HCT116 (cell line): ENCODE measurements around the gene OR5K2.

Experiments used
- EZH2 ChIP-seq: fragments of 200-600 bp; sonication (generic); IDR thresholded peaks from 2 replicates; pipeline ENCODE4 v1.6.1; 2017; ENCODE audit warnings: antibody characterized with exemption, mixed run types
- JUND ChIP-seq: IDR thresholded peaks from 2 replicates; pipeline ENCODE4 v1.6.1; 2012
- POLR2A ChIP-seq: IDR thresholded peaks from 2 replicates; pipeline ENCODE4 v1.7.0; 2011; ENCODE audit warnings: borderline replicate concordance; ENCODE audit not compliant: insufficient read depth, insufficient read length; ENCODE audit errors: extremely low read depth
- POLR2AphosphoS5 ChIP-seq: IDR thresholded peaks from 2 replicates; pipeline ENCODE4 v1.6.1; 2011; ENCODE audit warnings: mild to moderate bottlenecking, low read depth, low read length, moderate library complexity
- ZFX ChIP-seq: fragments of 450-650 bp; IDR thresholded peaks from 2 replicates; pipeline ENCODE4 v1.6.1; 2017
- TF ChIP-seq, protein P1 (sequence below), 3 experiments: fragments of 200-600 bp in 1 of 3; sonication (generic) in 1 of 3; IDR thresholded peaks in 2 of 3; conservative IDR thresholded peaks in 1 of 3; 2 replicates each; pipeline ENCODE4 v1.5.1; 2012 to 2017; ENCODE audit warnings: low read depth in 2 of 3, low read length in 2 of 3, antibody characterized with exemption in 1 of 3, borderline replicate concordance in 1 of 3, control low read depth in 1 of 3, mild to moderate bottlenecking in 1 of 3, mixed read lengths in 1 of 3, mixed run types in 1 of 3, moderate library complexity in 1 of 3; ENCODE audit not compliant: insufficient read depth in 1 of 3
- TF ChIP-seq, protein P2 (sequence below): IDR thresholded peaks from 2 replicates; pipeline ENCODE4 v1.6.1; 2011; ENCODE audit warnings: mild to moderate bottlenecking, low read length, moderate library complexity; ENCODE audit not compliant: insufficient replicate concordance; ENCODE audit errors: extremely low read depth
- TF ChIP-seq, protein P3 (sequence below): IDR thresholded peaks from 2 replicates; pipeline ENCODE4 v1.6.1; 2012
- TF ChIP-seq, protein P4 (sequence below): IDR thresholded peaks from 2 replicates; pipeline ENCODE4 v1.6.1; 2012; ENCODE audit warnings: low read depth

DNA sequence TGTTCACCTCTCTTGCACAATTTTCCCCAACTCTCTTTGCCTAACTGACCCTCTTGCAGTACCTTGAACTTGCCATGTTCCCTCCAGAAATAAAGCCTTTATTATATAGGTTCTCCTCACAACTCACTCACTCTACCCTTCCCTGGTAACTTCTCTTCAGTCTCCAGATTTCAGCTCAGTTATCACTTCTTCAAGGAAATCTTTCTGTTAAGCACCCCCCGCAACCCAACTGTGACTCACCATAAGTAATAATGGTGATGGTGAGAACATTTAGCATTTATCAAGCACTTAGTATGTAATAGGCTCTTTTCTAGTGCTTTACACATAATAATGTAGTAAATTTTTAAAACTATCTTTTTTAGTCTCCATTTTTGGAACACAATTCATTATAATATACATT, 42.6 kb upstream of the OR5K2 start:
- TF ChIP-seq POLR2A = no peak
- TF ChIP-seq, protein P1, sequence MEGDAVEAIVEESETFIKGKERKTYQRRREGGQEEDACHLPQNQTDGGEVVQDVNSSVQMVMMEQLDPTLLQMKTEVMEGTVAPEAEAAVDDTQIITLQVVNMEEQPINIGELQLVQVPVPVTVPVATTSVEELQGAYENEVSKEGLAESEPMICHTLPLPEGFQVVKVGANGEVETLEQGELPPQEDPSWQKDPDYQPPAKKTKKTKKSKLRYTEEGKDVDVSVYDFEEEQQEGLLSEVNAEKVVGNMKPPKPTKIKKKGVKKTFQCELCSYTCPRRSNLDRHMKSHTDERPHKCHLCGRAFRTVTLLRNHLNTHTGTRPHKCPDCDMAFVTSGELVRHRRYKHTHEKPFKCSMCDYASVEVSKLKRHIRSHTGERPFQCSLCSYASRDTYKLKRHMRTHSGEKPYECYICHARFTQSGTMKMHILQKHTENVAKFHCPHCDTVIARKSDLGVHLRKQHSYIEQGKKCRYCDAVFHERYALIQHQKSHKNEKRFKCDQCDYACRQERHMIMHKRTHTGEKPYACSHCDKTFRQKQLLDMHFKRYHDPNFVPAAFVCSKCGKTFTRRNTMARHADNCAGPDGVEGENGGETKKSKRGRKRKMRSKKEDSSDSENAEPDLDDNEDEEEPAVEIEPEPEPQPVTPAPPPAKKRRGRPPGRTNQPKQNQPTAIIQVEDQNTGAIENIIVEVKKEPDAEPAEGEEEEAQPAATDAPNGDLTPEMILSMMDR (IDR thresholded peaks at IDR 0.05 in 2 of 3, conservative IDR thresholded peaks at IDR 0.05 in 1 of 3; ENCODE audit: borderline replicate concordance in 1 of 3, insufficient read depth in 1 of 3, low read depth in 2 of 3, low read length in 2 of 3) = no peak
- no peak for TF ChIP-seq EZH2
- TF ChIP-seq, protein P2, sequence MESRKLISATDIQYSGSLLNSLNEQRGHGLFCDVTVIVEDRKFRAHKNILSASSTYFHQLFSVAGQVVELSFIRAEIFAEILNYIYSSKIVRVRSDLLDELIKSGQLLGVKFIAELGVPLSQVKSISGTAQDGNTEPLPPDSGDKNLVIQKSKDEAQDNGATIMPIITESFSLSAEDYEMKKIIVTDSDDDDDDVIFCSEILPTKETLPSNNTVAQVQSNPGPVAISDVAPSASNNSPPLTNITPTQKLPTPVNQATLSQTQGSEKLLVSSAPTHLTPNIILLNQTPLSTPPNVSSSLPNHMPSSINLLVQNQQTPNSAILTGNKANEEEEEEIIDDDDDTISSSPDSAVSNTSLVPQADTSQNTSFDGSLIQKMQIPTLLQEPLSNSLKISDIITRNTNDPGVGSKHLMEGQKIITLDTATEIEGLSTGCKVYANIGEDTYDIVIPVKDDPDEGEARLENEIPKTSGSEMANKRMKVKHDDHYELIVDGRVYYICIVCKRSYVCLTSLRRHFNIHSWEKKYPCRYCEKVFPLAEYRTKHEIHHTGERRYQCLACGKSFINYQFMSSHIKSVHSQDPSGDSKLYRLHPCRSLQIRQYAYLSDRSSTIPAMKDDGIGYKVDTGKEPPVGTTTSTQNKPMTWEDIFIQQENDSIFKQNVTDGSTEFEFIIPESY = no peak
- TF ChIP-seq, protein P3, sequence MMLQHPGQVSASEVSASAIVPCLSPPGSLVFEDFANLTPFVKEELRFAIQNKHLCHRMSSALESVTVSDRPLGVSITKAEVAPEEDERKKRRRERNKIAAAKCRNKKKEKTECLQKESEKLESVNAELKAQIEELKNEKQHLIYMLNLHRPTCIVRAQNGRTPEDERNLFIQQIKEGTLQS = no peak
- TF ChIP-seq POLR2AphosphoS5 = no peak
- TF ChIP-seq ZFX = no peak
- TF ChIP-seq, protein P4, sequence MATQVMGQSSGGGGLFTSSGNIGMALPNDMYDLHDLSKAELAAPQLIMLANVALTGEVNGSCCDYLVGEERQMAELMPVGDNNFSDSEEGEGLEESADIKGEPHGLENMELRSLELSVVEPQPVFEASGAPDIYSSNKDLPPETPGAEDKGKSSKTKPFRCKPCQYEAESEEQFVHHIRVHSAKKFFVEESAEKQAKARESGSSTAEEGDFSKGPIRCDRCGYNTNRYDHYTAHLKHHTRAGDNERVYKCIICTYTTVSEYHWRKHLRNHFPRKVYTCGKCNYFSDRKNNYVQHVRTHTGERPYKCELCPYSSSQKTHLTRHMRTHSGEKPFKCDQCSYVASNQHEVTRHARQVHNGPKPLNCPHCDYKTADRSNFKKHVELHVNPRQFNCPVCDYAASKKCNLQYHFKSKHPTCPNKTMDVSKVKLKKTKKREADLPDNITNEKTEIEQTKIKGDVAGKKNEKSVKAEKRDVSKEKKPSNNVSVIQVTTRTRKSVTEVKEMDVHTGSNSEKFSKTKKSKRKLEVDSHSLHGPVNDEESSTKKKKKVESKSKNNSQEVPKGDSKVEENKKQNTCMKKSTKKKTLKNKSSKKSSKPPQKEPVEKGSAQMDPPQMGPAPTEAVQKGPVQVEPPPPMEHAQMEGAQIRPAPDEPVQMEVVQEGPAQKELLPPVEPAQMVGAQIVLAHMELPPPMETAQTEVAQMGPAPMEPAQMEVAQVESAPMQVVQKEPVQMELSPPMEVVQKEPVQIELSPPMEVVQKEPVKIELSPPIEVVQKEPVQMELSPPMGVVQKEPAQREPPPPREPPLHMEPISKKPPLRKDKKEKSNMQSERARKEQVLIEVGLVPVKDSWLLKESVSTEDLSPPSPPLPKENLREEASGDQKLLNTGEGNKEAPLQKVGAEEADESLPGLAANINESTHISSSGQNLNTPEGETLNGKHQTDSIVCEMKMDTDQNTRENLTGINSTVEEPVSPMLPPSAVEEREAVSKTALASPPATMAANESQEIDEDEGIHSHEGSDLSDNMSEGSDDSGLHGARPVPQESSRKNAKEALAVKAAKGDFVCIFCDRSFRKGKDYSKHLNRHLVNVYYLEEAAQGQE = no peak
- TF ChIP-seq JUND = no peak
